Body of pancreas (tissue), 4 donors: ENCODE data around the gene CUL5.

ENCODE experiments used
- CTCF ChIP-seq, 7 experiments: fragments of 450-650 bp in 4 of 7; fragments of 200-600 bp in 3 of 7; sonication (generic) in 3 of 7; IDR thresholded peaks; one replicate each; pipeline ENCODE4 v1.5.1; 2016 to 2019; ENCODE audit warnings: antibody characterized with exemption in 7 of 7
- POLR2A ChIP-seq, 3 donors: fragments of 450-650 bp; IDR thresholded peaks; one replicate each; pipeline ENCODE4 v1.6.1; 2016; ENCODE audit warnings: antibody characterized with exemption in 3 of 3, mild to moderate bottlenecking in 2 of 3

GRCh38 chr11:108137212-108137611, 128.5 kb downstream of the CUL5 start:
- TF ChIP-seq POLR2A (IDR thresholded peaks at IDR 0.05), result no peak
- no peak for TF ChIP-seq CTCF (IDR thresholded peaks at IDR 0.05)
